CD4-positive, alpha-beta T cell treated with Interleukin-17A for 1 hour (primary cell): ENCODE data around the gene LCK.
"Not testable (repeated sequence)": the region's sequence is repeated elsewhere in the genome, so short reads cannot be mapped to it uniquely, and the experiment has no call there.

Experiments used
- DNase-seq: peaks from one replicate; pipeline ENCODE4 v3.0.0-alpha.2; 2020

Gene LCK

GRCh38 chr1:32274646-32275340, 23.7 kb downstream of the LCK start:
- DNase-seq = no peak

GRCh38 chr1:32275424-32275823, 24.4 kb downstream of the LCK start:
- DNase-seq = no peak

GRCh38 chr1:32276032-32276782, 25.1 kb downstream of the LCK start:
- no peak for DNase-seq

GRCh38 chr1:32284777-32285176, 33.7 kb downstream of the LCK start:
- not testable (repeated sequence) for DNase-seq

GRCh38 chr1:32285658-32286057, 34.6 kb downstream of the LCK start:
- no peak for DNase-seq

- no peak for DNase-seq
These were observed 35.7 kb downstream of the LCK start for GRCh38 chr1:32286763-32287162.

GRCh38 chr1:32289256-32289655, 38.2 kb downstream of the LCK start:
- no peak for DNase-seq

GRCh38 chr1:32291145-32291707, 40.2 kb downstream of the LCK start:
- DNase-seq = no peak

GRCh38 chr1:32291708-32292538, 40.9 kb downstream of the LCK start, which contains the start of gene HDAC1:
Gene HDAC1, plus strand, starts transcription at chr1:32292083. Its CDS starts 87 bp downstream, at chr1:32292170.
- peak; percentile 98 for DNase-seq

- not testable (repeated sequence) for DNase-seq
These were observed 47.1 kb downstream of the LCK start for GRCh38 chr1:32298211-32298610.

- no peak for DNase-seq
These were observed 48.3 kb downstream of the LCK start for GRCh38 chr1:32299327-32299726.

- DNase-seq = no peak
These were observed 52.3 kb downstream of the LCK start for GRCh38 chr1:32303358-32303757.

GRCh38 chr1:32303997-32304622, 53.0 kb downstream of the LCK start:
- no peak for DNase-seq

- DNase-seq = no peak
These were observed 54.2 kb downstream of the LCK start for GRCh38 chr1:32305310-32305709.

- no peak for DNase-seq
These were observed 56.3 kb downstream of the LCK start for GRCh38 chr1:32307324-32307723.

- DNase-seq = no peak
These were observed 58.9 kb downstream of the LCK start for GRCh38 chr1:32309960-32310359.

GRCh38 chr1:32311709-32312393, 60.8 kb downstream of the LCK start:
- DNase-seq = no peak

- no peak for DNase-seq
These were observed 65.8 kb downstream of the LCK start for GRCh38 chr1:32316903-32317277.

- DNase-seq = no peak
These were observed 67.2 kb downstream of the LCK start for GRCh38 chr1:32318127-32318869.

- DNase-seq = peak; percentile 55
These were observed 70.7 kb downstream of the LCK start for GRCh38 chr1:32321712-32322291.

GRCh38 chr1:32327204-32327603, 76.1 kb downstream of the LCK start:
- no peak for DNase-seq
